ENCODE results near the gene SLC34A3. TPM values are rescaled to one million over a fixed set of nuclear protein-coding genes. Genes with fewer than 3 reads are reported as not detected.

Gene SLC34A3
- total and polyA plus RNA-seq, 2 of the 8 experiments (the other 6 are each of a cell fraction or from before 2014, with no cell fraction given) = 0.08 TPM; not detected in 1

DNA sequence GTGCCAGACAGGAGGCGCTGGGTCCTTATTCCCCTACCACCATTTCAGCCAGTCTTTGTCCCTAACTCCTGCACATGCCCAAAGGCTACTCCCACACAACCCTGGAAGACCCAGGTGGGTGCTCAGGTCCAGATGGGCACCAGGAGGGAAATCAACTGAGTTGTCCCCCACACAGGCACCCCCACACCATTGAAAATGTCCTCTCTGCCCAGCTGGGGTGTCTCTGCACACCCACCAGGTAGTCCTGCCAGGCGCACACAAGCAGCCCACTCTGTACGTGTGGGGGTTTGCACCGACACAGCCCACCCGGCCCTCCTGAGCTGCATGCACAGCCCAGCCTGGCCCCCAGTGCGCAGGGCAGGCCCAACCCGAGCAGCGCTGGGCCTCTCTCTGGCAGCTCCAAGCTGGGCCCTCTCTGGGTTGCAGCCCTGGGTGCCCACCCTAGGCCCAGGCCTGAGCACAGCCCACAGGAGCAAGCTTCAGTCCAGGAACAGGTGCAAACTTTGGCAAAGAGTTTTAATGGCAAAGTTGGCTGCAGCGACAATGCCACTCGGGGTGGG, 10.9 kb upstream of the SLC34A3 start:
- Histone ChIP-seq H3K14ac (ENCODE audit: insufficient read length) (no peak overlapping the region), H3K79me2 (ENCODE audit: control insufficient read depth in 1 of 2, insufficient read depth in 2 of 2, low read length in 2 of 2) (no peaks in the 10 kb centered on the region), H2BK5ac (ENCODE audit: low read depth, low read length) (no peak overlapping the region), H3K23ac (ENCODE audit: insufficient read length) (no peak overlapping the region), H3K23me2 (ENCODE audit: low read depth, low read length) (peaks cover 18% of the 10 kb centered on the region; the same call in 1 of the 2 replicates), H3K4me1 (replicated peaks in 1 of 4; ENCODE audit: control insufficient read depth in 3 of 4, insufficient read depth in 4 of 4, low read length in 3 of 4) (peaks cover 0 to 15% (median 10%) of the 10 kb centered on the region in 4 experiments; a peak in 5 of 7 replicates), H2AFZ (ENCODE audit: low read length) (no peak overlapping the region), H3K4me3 (ENCODE audit: extremely low read depth in 1 of 4, insufficient read depth in 2 of 4, low read depth in 3 of 4, low read length in 4 of 4) (no peak overlapping the region), H2BK15ac (ENCODE audit: low read length) (no peak overlapping the region), H2AK5ac (ENCODE audit: low read depth, low read length) (no peak overlapping the region), H4K5ac (ENCODE audit: insufficient read length, low read depth, low read length) (no peak overlapping the region), H2BK12ac (ENCODE audit: low read depth, low read length) (no peak overlapping the region), H3K79me1 (ENCODE audit: low read depth, low read length) (no peaks in the 10 kb centered on the region), H3K4ac (replicated peaks; ENCODE audit: insufficient read length, low read depth, low read length) (no peak overlapping the region), H3K18ac (ENCODE audit: extremely low read depth, low read length) (no peak overlapping the region), H2BK20ac (ENCODE audit: low read length) (no peak overlapping the region), H3K9ac (replicated peaks in 1 of 4; ENCODE audit: extremely low read depth in 1 of 4, low read depth in 3 of 4, low read length in 3 of 4) (no peak overlapping the region), H4K8ac (ENCODE audit: extremely low read depth, insufficient read depth, low read length) (no peak overlapping the region; the same call in 1 of the 2 replicates), H3K56ac (replicated peaks; ENCODE audit: insufficient read length, low read depth, low read length) (no peak overlapping the region), H4K91ac (replicated peaks; ENCODE audit: insufficient read length, low read length) (no peak overlapping the region), H4K20me1 (replicated peaks in 1 of 2; ENCODE audit: control insufficient read depth in 1 of 2, insufficient read depth in 2 of 2, low read length in 2 of 2) (peaks cover 0 to 9% of the 10 kb centered on the region in 2 experiments), H3K36me3 (ENCODE audit: control insufficient read depth in 2 of 4, insufficient read depth in 4 of 4, low read length in 3 of 4) (peaks cover 0 to 17% (median 4%) of the 10 kb centered on the region in 4 experiments; a peak in 6 of 8 replicates), H3K27ac (ENCODE audit: low read depth, low read length) (no peak overlapping the region), H2BK120ac (replicated peaks; ENCODE audit: low read depth, low read length) (no peak overlapping the region), H3K27me3 (replicated peaks in 1 of 4; ENCODE audit: control insufficient read depth in 3 of 4, extremely low read depth in 1 of 4, insufficient read depth in 3 of 4, low read length in 3 of 4) (no peaks in the 10 kb centered on the region; a peak in 2 of 7 replicates), H3K9me3 (ENCODE audit: insufficient read depth in 2 of 2, low read depth in 1 of 2, low read length in 1 of 2) (no peaks in the 10 kb centered on the region), H3K4me2 (ENCODE audit: insufficient read depth in 1 of 2, low read depth in 2 of 2, low read length in 2 of 2) (no peak overlapping the region)
- POLR2A ChIA-PET (ENCODE audit: partially characterized antibody) = interaction anchor here (0.8 to 69.9 kb wide), 10 partner anchors 12 to 164 kb away, joined by 3 to 1462 read pairs (median 4); partner anchors contain the start of genes NDOR1, NELFB, STPG3 and TMEM203
- CTCF ChIA-PET (ENCODE audit: partially characterized antibody) = interaction anchor here (0.7 to 20.2 kb wide), 5 partner anchors 10 to 272 kb away, joined by 3 to 204 read pairs (median 3); partner anchors contain the start of genes ANAPC2 and SSNA1
- FAIRE-seq (no peak), DNase-seq (ENCODE audit: low read depth in 1 of 2, low spot score in 2 of 2) (no peak)
- 94% methylated on average over 10 of the region's 10 CpGs; no CpG with 5 or more reads in 1 of the 2 experiments for WGBS, 2 experiments (ENCODE audit: extremely low coverage in 1 of 2, insufficient coverage in 1 of 2, insufficient read length in 1 of 2, insufficient replicate concordance in 2 of 2, low coverage in 1 of 2, low lambda C conversion rate in 2 of 2, missing lambda C conversion rate in 1 of 2)
- no peak for TF ChIP-seq CHD2 (IDR thresholded peaks at IDR 0.05; ENCODE audit: low read length)
- no peak for TF ChIP-seq CHD1 (IDR thresholded peaks at IDR 0.05; ENCODE audit: low read depth, low read length)
- no peak for TF ChIP-seq TCF12 (IDR thresholded peaks at IDR 0.05; ENCODE audit: low read depth, low read length)
- TF ChIP-seq SRF (IDR thresholded peaks at IDR 0.05; ENCODE audit: low read depth, low read length) = no peak
- TF ChIP-seq SUZ12 (IDR thresholded peaks at IDR 0.05; ENCODE audit: low read length) = no peak
- no peak for TF ChIP-seq FOSL1 (IDR thresholded peaks at IDR 0.05; ENCODE audit: insufficient read depth, low read depth, low read length)
- TF ChIP-seq SP1 (IDR thresholded peaks at IDR 0.05; ENCODE audit: low read depth, low read length) = no peak
- TF ChIP-seq YY1 (IDR thresholded peaks at IDR 0.05; ENCODE audit: low read depth, low read length) = no peak
- TF ChIP-seq KDM5A (IDR thresholded peaks at IDR 0.05; ENCODE audit: low read length) = no peak
- TF ChIP-seq TEAD4 (IDR thresholded peaks at IDR 0.05; ENCODE audit: low read depth, low read length) = no peak
- TF ChIP-seq BCL11A (IDR thresholded peaks at IDR 0.05; ENCODE audit: low read depth in 2 of 2, low read length in 2 of 2) = no peak
- no peak for TF ChIP-seq BACH1 (IDR thresholded peaks at IDR 0.05; ENCODE audit: low read length)
- no peak for TF ChIP-seq HDAC6 (IDR thresholded peaks at IDR 0.05; ENCODE audit: low read depth, low read length)
- no peak for TF ChIP-seq RBBP5 (IDR thresholded peaks at IDR 0.05; ENCODE audit: borderline replicate concordance, low read depth, low read length)
- no peak for TF ChIP-seq RXRA (IDR thresholded peaks at IDR 0.05; ENCODE audit: insufficient read depth, low read depth, low read length)

All from H1 (cell line).